Measurements from ENCODE around the gene FBXO5. TPM values are rescaled to one million over a fixed set of nuclear protein-coding genes. Genes with fewer than 3 reads are reported as not detected.
A peak's percentile ranks its signal among the peaks of the same experiment; 100 is the strongest.

FBXO5 gene
- total and polyA plus RNA-seq, 9 of the 15 experiments (the other 6 are each of a cell fraction or from before 2014, with no cell fraction given): 17.8 to 89.3 (median 62.9) TPM

GRCh38 chr6:153002613-153003365, 19.9 kb upstream of the FBXO5 start, which contains the start of gene MTRF1L (continued):
- TF ChIP-seq TAF15 (IDR thresholded peaks at IDR 0.05; ENCODE audit: low read depth, low read length) (no peak), POLR2H (tag; IDR thresholded peaks at IDR 0.05; ENCODE audit: low read depth) (peak; percentile 81), HCFC1 (IDR thresholded peaks at IDR 0.05; ENCODE audit: low read depth, low read length) (peak; percentile 62), BHLHE40 (IDR thresholded peaks at IDR 0.05; ENCODE audit: low read length) (no peak; the same call in 1 of the 2 replicates), LCOR (CRISPR knock-in tag; IDR thresholded peaks at IDR 0.05) (peak; percentile 69; the same call in 1 of the 2 replicates), SMARCA5 (IDR thresholded peaks at IDR 0.05) (no peak), ZNF133 (CRISPR knock-in tag; IDR thresholded peaks at IDR 0.05) (0 out of 2 replicates have a peak, but pooled peaks have one; percentile 21), ZFP30 (CRISPR knock-in tag; IDR thresholded peaks at IDR 0.05; ENCODE audit: borderline replicate concordance) (no peak), RAD51 (IDR thresholded peaks at IDR 0.05; ENCODE audit: borderline replicate concordance, low read depth) (peak; percentile 14; the same call in 1 of the 2 replicates), ATF1 (CRISPR knock-in tag; IDR thresholded peaks at IDR 0.05) (no peak), ATF1 (tag; IDR thresholded peaks at IDR 0.05) (peak; percentile 82), ZNF696 (CRISPR knock-in tag; conservative IDR thresholded peaks at IDR 0.05) (no peak), NONO (IDR thresholded peaks at IDR 0.05; ENCODE audit: low read depth in 2 of 2, low read length in 1 of 2) (0 out of 4 replicates have a peak, but pooled peaks of 1 of the 2 experiments have one; percentile 44), MCM3 (IDR thresholded peaks at IDR 0.05) (no peak), STAT5B (CRISPR knock-in tag; IDR thresholded peaks at IDR 0.05) (no peak; the same call in 1 of the 2 replicates), KDM2B (CRISPR knock-in tag; IDR thresholded peaks at IDR 0.05) (no peak), GTF2F1 (IDR thresholded peaks at IDR 0.05; ENCODE audit: low read depth, low read length) (0 out of 2 replicates have a peak, but pooled peaks have one; percentile 37), CXXC5 (CRISPR knock-in tag; IDR thresholded peaks at IDR 0.05) (peak; percentile 83), ZNF445 (CRISPR knock-in tag; IDR thresholded peaks at IDR 0.05; ENCODE audit: low read depth) (no peak), MTA1 (IDR thresholded peaks at IDR 0.05; ENCODE audit: borderline replicate concordance) (no peak), SLC30A9 (CRISPR knock-in tag; IDR thresholded peaks at IDR 0.05) (no peak), NFIC (IDR thresholded peaks at IDR 0.05) (no peak; the same call in 1 of the 2 replicates), PRPF4 (IDR thresholded peaks at IDR 0.05; ENCODE audit: insufficient read depth, low read depth, low read length, poor library complexity, severe bottlenecking) (no peak), FOXJ3 (CRISPR knock-in tag; IDR thresholded peaks at IDR 0.05) (no peak), MTA2 (IDR thresholded peaks at IDR 0.05; ENCODE audit: low read depth) (no peak), POLR2B (IDR thresholded peaks at IDR 0.05; ENCODE audit: low read depth, partially characterized antibody) (peak; percentile 68), ZBED1 (IDR thresholded peaks at IDR 0.05) (no peak), KDM5B (IDR thresholded peaks at IDR 0.05; ENCODE audit: insufficient replicate concordance, low read depth, low read length) (no peak), ESRRA (IDR thresholded peaks at IDR 0.05; ENCODE audit: borderline replicate concordance, low read depth) (peak; percentile 70), LEF1 (IDR thresholded peaks at IDR 0.05) (peak; percentile 55; the same call in 1 of the 2 replicates), SAP30 (IDR thresholded peaks at IDR 0.05; ENCODE audit: borderline replicate concordance, insufficient read depth, low read depth, low read length, poor library complexity, severe bottlenecking) (peak; percentile 78)
- TF ChIP-seq, protein P1, sequence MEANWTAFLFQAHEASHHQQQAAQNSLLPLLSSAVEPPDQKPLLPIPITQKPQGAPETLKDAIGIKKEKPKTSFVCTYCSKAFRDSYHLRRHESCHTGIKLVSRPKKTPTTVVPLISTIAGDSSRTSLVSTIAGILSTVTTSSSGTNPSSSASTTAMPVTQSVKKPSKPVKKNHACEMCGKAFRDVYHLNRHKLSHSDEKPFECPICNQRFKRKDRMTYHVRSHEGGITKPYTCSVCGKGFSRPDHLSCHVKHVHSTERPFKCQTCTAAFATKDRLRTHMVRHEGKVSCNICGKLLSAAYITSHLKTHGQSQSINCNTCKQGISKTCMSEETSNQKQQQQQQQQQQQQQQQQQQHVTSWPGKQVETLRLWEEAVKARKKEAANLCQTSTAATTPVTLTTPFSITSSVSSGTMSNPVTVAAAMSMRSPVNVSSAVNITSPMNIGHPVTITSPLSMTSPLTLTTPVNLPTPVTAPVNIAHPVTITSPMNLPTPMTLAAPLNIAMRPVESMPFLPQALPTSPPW (CRISPR knock-in tag; IDR thresholded peaks at IDR 0.05): peak; percentile 81
